Activated CD8-positive, alpha-beta memory T cell treated with anti-CD3 and anti-CD28 coated beads, Interleukin-2, amount 50 U/mL, for 4 hours (primary cell): ENCODE results near the gene STIP1.

Source experiments
- DNase-seq: peaks from one replicate; pipeline ENCODE4 v3.0.0-alpha.2; 2020

The STIP1 gene

DNA sequence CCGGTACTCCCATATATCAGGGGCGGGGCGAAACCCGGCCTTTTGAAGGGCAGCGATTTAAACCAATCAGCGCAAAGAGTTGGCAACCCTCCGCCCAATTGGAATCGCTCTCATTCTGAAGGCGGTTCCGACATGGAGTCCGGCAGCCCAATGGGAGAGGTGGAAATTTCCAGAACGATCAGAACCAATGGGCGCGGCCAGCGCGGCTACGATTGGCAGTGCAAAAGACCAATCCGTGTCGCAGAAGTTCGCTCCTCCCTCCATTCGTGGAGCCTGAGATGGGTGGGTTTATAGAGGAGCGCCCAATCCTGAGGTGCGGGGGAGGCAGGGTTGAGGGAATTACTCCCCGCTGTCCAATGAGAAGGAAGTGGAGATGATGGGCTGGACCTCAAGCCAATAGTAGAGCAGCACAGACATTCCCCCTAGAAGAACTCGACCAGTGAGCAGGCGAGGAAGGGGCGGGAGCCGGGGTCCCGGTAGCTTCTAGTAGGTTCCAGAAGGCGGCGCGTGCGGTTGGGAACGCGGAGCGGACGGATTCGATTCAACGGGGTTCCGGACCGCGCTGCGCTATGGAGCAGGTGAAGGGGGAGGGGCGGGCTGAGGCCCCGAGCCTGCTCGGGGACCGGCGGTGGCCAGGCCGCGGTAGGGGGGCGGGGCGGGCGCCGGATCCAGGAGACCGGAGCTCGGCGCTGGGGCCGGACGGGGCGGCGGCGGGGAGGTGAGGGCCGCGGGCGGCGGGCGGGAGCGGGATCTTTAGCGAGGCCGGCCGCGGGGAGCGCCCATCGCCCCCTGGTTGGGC is at the start of gene STIP1:
STIP1 (plus strand) TSS at position 479 of the 799 bp plus-strand sequence; CDS start at position 570, 91 bp downstream.
- DNase-seq, result peak; percentile 95

DNA sequence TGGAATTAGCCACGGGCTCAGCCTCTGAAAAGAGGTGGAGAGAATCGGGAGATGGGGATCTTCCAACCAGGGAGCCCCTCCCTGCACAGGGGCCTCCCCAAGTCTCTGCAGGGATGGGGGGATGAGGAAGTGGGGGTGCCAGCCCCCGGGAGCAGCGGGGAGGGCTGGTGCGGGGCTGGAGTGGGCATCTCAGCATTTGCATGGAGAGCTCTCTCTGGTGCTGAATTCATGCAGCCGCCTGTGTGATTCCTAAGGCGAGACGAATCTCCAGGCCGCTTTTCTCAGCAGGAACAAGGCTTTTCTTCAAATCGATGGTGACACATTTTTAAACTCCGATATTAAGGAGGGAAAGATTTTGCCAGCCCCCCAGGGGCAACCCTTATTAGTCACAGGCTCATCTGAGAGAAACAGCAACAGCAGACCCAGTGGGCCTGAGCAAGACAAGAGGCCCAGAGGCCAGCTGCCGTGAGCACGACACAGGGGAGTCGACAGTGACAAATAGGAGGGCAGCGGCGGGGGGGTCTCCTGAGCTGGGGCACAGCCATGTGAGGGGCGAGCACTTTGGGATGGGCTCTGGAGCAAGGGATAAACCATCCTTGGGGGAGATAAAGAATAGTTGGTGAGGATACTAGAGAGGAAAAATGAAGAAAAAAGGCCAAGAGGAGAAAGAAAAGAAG is 49.1 kb upstream of the STIP1 start:
- no peak for DNase-seq

DNA sequence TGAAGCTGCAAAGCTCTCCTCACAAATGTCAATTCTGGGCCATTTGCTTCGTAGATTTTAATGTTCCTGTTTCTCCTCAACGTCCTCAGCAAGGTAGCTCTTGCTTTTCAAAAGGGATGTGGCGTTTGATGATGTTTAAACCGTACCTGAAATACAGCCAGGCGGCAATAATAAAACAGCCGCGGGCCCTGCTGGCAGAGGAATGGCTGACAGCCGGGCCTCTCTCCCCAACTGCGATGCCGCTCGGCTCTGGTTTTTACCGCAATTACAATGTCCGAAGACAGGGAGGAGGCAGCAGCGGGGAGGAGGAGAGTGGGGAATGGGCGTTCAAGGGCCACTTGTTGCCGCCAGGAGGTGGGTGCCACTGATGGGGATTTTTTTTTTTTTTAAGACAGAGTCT is 47.6 kb upstream of the STIP1 start:
- DNase-seq, result no peak

DNA sequence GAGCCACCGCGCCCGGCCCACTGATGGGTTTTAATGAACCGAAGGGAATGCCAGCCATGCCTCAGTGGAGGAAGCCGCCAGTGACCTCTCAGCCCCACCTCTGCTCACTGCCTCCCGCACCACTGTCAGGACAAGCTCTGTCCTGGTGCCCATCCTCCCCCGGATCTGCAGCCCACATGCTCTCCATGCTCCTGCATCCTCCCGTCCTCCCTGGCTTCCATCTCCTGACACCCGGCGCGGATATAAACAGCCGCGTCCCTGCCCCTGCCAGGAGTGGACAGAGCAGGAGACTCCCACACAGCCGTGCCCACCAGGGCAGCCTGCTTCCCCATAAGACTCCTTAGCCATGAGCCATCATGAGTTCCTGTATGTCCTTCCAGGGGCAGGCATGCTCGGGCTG is 46.9 kb upstream of the STIP1 start:
- DNase-seq, result no peak

DNA sequence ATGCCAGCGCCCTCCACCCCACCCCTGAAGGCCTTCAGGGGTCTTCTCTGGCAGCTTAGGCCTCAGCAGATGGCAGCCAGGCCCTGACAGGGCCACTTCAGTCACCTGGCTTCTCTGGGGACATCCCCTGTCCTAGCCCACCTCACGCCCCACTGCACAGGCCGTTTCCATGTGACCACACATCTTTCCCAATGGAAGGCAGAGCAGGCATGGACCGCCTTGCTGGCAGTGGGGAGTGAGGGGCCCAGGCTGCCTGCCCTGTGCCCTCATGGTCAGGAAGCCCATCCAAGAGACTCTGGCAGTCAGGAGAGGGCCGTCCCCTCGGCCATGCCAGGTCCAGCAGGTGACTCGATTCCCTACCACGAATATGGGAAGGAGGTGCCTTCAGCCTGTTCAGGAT is 45.9 kb upstream of the STIP1 start:
- no peak for DNase-seq

DNA sequence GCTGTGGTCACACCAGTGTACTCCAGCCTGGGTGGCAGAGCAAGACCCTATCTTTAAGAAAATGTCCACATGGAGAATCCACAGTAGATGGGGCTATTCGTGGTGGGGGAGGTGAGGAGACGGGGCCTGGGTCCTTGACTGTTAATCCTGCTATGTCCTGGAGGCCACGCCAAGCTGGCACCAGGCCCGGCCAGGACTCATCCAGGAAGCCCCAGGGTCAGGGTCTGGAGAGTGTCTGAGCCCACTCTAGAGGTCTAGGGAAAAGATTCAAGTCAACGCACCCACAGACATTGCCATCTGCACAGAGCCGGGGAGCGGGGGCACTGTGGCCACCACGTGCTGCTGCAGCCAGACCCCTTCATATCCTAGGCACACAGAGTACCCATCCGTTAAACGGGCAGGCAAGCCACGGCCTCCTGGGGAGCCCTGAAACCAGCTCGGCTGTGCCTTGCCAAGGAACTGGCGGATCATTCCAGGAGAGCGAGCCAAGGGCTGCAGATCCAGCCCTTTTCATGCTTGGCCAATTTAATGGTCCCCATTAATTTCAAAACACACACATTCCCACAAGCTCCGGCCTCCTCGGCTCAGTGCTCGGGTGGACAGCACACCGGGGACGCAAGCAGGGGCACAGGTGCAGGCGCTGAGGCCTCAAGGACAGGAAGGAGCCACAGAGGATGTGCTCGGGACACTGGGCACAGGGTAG is 44.7 kb upstream of the STIP1 start:
- DNase-seq, result no peak

DNA sequence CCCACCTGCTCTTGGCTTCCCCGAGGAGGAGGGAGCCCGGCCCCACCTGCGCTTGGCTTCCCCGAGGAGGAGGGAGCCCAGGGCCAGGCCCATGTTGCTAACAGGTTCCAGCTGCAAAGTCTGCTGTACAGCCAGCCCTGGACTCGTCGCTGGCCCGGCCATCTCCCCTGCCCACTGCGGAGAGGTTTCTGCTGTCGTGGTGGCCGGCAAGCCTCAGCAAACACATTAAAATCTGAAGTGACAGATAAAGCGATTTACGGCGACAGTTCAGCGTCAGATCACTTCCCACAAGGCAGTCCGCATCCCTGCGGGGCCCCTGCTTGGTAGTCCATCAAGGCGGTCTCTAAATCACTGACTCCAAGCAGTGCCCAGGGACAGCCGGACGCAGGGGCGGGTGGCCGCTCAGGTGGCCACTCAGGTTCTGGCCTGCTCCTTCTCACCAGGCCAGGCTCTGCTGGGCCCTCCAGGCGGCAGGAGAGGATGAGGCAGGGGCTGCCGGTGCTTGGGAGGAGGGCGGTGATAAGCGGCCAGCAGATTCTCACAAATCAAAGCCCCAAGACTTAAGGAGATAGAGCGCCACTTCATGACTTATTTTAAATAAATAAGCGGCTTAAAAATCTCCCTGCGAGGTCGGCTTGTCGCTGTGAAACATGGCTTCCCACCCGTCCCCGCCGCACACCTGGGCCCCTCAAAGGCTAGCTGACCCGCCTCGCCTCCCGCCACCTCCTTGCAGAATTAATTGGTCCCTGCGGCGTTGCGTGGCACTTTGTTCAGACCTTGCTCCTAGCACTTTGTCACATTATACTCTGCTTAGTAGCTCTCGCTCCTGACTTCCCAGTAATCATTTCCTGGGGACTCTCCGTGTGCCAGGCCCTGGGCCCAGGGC is 41.1 kb upstream of the STIP1 start:
- no peak for DNase-seq

DNA sequence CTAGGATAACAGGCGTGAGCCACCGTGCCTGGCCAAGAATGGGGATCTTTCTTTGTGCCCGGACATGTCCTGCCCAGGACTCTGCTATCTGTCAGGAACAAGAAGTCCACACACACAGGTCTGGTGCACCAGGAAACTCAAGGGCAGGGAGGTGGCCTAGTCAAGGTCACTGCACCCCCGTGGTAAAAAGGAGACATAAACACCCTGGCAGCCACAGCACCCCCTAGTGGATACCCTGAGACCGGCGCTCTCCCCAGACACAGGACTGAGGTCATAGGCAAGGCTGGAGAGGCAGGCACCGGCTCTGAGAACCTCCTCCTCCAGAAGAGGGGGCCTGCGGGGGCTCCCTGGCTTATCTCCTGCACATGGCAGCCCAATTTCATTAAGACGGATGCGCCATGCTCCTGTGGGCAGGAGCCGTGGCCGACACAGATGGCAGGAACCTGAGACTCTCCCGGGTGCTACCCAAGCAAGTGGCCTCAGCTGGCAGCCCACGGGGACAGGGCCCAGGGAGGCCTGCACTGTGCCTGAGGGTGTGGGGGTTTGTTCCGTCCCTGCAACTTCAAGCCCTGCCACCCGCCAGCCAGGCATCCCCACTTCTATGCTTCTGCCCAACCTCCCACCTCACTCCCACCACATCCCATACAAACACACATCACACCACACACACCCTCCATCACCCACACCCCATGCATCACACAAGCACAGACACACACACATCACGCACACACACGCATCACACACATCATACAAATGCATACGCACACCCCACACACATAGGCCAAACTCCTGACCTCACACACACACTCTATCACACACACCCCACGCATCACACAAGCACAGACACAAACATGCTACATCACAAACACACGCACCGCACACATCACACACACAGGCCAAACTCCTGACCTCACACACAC is 39.7 kb upstream of the STIP1 start:
- peak; percentile 65 for DNase-seq

DNA sequence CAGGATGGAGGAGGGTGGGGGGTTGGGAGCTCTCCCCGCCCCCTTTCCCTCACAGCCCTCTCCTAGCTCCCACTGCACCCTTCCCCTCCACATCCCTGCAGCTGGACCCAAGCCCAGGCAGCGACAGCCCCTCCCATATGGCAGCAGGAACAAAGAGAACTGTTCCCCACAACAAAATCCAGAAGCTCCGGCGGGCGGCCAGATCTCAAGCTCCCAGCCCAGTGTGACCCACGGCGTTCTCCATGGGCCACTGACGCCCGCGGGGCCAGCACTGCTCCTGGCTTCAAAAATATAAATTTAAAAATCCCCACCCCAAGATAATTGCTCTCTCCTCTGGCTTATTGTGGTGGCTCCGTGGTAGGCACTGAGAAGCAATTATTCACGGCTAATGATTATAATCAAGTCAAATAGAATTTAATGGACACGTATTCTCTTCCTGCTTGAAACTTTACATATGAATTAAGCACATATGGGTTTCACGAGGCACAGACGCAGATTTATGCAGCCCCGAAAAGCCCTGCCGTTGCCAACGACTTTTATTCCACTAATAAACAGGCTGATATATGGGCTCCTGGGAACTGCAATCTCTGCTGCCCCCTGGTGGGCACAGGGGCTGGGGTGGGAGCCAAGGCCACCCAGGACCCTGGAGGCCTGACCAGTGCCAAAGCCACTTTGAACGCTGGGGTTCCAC is 37.6 kb upstream of the STIP1 start:
- DNase-seq, result peak; percentile 78

DNA sequence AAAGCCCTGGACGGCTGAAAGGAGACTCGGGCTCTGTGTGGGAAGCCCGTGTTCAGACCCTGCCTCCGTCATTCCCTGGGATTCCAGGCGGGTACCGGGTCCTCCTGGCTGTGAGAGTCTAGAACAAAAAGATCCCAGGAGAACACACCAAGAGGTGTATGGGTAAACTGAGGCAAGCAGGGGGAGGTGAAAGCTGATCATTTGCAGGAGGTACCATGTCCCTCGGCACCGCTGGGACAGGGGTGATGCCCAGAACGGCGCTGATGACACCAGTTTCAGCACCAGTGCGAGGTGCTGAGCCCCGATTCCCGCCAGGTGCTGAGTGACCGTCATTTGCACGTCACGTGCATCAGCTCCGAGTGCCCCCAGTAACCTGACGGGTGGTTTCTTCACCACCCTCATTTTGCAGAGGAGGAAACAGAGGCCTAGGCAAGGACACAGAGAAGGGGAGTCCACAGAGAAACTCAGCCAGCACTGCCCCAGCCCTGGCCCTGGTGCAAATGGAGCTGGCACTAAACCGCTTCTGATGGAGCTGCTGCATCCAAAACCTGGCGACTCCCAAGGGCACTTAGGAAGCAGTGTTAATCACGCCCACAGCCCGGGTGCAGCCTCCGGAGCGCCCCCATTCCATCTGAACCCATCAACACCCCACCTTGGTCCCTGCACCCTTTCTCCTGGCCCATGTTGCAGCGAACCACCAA is 36.9 kb upstream of the STIP1 start:
- DNase-seq, result no peak

DNA sequence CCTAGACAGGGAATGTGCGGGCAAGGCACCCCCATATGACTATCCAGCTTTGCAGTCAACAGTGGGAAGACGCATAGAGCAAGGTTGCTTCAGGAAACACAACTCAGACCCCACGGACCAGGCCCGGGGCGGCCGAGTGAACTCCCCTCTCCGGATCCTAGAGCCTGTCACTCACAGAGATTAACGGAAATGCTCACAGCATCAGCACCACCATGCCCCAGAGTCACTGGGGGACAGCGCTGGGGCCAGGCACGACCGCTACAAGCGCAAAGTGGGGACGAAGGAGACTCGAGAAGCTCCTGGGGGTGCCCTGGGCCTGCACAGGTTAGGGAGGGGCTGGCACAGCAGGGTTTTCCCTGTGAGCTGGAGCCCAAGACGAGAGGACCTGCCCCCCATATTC is 35.9 kb upstream of the STIP1 start:
- no peak for DNase-seq

DNA sequence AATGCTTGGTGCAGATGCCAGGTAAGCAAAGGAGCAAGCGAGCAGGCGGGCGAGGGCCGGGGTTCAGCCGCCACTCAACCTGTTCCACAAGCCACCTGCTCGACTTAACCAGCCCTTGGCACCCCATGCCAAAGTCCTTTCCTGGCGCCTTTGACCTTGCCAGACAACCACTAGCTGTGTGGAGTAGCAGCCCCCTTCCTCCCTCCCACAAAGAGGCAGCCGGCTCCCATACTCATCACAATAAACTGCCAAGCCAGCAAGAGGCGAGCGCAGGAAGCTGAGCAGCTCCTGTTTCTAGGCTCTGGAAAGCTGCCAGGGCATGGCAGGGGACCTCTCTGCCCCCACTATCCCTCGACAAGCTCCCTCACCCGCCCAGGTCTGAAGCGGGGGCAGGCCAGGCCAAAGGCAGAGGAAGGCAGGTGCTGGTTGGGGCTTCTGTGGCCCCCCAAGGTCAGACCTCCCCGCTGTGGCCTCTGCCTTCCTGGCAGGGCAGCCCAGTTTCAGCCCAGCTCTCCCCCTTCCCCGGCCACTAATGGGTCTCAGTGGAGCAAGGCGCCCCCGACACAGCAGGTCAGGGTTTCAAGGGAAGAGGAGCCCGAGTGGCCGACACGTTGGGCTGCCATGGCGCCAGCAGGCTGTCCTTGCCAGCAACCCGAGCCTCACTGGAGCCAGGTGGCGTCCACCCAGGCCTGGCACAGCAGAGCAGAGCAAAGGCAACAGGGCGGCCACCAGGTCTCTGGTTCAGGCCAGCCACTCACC is 35.3 kb upstream of the STIP1 start:
- no peak for DNase-seq

DNA sequence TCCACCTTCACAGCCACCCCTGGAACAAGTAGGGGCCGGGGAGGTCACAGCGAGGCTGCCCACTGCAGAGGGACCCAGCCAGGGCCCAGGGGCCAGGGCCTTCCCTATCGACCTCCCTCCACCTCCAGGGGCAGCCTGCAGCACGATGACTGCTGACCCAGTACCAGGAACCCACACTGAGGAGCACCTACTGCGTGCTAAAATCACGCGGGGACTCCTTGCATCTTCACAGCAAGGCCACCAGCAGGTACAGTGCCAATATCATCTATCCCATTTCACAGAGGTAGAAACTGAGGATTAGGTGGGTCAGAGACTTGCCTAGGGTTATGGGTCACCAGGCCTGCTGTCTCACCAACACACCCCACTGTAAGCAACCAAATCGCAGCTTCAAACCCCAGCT is 34.6 kb upstream of the STIP1 start:
- DNase-seq, result no peak

DNA sequence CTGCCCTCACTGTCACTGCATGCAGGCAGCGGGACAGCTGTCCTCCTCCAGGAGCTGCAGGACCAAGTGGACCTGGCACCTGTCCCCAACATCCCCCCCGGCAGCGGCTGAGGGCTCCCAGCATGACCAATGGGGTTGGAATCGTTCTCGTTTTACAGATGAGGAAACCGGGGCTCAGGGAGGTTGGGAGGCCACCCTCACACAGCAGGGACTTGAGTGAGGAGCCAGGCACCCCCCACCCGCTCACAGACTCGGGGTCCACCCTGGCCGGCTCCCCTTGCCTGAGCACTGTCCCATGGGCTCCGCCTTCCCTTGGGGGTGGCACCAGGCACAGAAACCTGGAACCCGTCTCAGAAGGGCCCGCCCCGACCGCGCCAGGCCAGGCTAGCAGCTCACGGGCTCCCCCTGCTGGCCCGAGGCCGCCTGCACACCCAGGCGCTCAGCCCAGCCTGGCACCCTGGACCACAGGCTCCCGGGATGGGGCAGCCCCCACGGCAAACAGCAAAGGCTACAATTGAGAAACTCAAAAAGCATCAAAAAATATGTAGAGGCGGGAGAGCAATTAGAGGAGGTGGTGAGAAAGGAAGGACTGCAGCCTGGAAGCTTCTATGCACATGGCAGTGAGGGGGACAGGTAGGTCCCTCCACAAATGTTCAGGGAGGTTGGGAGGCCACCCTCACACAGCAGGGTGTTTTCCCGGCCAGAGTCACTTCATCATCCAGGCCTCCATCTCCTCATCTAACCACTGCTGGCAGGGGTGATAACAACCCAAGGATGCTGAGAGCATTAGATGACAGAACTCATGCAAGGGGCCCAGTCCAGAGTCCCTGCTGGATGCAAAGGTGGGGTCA is 32.9 kb upstream of the STIP1 start:
- peak; percentile 77 for DNase-seq

DNA sequence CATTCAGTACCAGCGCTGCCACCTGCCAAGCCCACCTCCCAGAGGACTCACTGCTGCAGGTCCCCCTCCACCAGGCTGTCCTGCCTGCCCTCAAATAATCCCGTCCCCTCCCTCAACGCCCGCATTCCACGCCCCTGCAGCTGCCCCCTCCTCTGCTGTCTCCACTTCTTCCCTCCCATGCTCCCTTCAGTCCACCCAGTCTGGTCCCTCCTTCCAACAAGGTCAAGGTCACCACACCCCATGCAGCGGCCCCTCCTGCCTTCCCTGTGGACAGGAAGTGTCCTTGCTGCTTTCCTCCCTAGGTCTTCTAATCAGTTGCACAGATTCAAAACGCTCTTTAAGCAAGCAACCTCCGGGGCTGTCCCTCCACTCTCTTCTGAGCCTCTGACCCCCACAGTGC is 32.2 kb upstream of the STIP1 start:
- DNase-seq, result no peak

DNA sequence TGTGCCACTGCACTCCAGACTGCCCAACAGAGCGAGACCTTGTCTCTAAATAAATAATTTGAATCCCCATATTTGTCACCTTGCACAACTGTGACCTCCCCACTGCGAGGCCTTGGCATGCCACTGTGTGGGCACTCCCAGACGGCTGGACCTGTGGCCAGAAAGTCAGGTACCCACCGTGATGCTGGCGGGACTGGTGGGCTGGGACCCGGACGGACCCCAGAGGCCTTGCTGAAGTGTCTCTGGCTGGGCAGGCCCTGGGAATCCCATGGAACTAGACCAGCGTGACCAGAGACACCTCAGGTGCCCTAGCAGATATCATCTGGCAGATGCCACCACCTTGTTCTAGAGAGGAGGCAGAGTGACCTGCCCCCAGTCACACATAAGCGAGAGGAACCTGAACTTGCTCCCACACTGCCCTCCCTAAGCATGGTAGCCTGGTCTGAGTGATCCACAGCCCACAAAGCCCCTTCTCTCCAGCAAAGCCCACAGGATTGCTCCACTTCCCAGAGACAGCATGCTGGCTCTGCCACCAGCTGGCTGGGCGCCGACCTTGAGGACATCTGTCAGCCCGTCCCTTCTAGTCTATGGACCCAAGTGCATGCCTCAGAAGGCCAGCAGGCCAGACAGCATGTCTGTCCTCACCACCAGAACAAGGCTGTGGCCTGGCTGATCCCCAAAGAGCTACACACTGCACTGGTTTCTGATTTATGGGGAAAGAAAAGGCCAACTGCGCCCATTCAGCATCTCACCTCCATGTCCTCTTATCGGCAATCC is 29.5 kb upstream of the STIP1 start:
- no peak for DNase-seq

DNA sequence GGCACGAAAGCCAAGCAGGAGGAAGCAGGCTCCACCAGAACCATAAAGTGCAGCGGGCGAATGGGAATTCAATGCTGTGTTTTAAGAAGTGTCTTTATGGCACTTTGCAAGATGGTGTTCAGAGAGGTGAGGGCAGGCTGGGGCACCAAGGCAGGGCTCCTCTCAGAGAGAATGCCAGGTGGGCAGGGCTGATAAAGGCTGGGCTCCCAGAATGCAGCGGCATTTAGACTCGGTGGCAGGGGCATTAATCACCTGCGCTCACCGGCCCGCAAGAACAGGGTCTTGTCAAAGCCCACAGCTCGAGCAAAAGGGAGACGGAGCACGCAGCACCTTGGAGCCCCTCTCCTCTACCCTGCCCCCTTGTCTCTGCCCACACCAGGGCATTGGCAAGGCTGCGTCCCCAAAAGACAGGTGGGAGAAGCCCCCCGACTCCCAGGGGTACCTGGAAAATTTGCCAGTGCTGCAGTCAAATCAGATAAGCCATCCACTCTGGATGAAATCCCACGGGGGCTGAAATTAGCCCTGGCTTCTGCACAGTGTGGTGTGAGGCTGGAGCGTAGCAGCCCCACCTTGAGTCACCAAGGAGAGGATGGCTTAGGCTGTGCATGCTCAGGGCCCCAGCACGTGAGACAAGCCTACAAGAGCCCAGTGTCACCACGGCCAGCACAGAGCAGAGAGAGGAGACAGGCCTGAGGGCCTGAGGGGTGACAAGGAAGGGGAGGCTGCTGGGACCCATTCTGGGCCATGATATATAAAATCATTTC is 28.2 kb upstream of the STIP1 start:
- DNase-seq, result no peak
